SK-N-SH (cell line): ENCODE data around the gene HSD17B12. TPM values are rescaled to one million over a fixed set of nuclear protein-coding genes. Genes with fewer than 3 reads are reported as not detected.
A peak's percentile ranks its signal among the peaks of the same experiment; 100 is the strongest.

Experiments used
- CTCF ChIA-PET: fragments of 300-600, 350-600 bp; formaldehyde crosslinking; extraction: SDS; loops from one replicate; lab custom pipeline; 2021; lab: Yijun Ruan, JAX
- POLR2A ChIA-PET: fragments of 350-600 bp; sonication (Branson Sonifier 250); formaldehyde crosslinking; extraction: SDS; loops from one replicate; lab custom pipeline; 2020; ENCODE audit warnings: antibody characterized with exemption, inconsistent platforms; lab: Yijun Ruan, JAX
- DNase-seq: peaks from one replicate; pipeline ENCODE4 v3.0.0; 2012
- H2AFZ ChIP-seq: fragments of 200-600 bp; sonication (generic); 2 replicates; pipeline ENCODE4 v1.8.1; 2016; ENCODE audit warnings: antibody characterized with exemption, mild to moderate bottlenecking, low read depth
- H3F3A ChIP-seq: fragments of 200-600 bp; sonication (generic); replicated peaks from 2 replicates; pipeline ENCODE3; 2016; ENCODE audit warnings: antibody characterized with exemption, mild to moderate bottlenecking; ENCODE audit not compliant: insufficient read depth
- H3K27ac ChIP-seq, 2 experiments: fragments of 200-500 bp in 1 of 2; fragments of 200-600 bp in 1 of 2; sonication (Bioruptor generic) in 1 of 2; sonication (generic), shearing (Covaris generic) in 1 of 2; 2 replicates each; pipeline versions ENCODE4 v1.5.1 to v1.6.1; 2014 to 2016; ENCODE audit warnings: low read depth in 2 of 2, inconsistent platforms in 1 of 2, low read length in 1 of 2, mild to moderate bottlenecking in 1 of 2, mixed read lengths in 1 of 2
- H3K27me3 ChIP-seq: fragments of 200-600 bp; sonication (generic), shearing (Covaris generic); 2 replicates; pipeline ENCODE4 v1.6.1; 2016; ENCODE audit warnings: mixed run types; ENCODE audit not compliant: insufficient read depth
- H3K36me3 ChIP-seq, 2 experiments: fragments of 200-500 bp in 1 of 2; fragments of 200-600 bp in 1 of 2; sonication (Bioruptor generic) in 1 of 2; sonication (generic) in 1 of 2; replicated peaks in 1 of 2; 2 replicates each; pipeline versions ENCODE3 to v1.5.1; 2014 to 2016; ENCODE audit warnings: low read length in 1 of 2, mild to moderate bottlenecking in 1 of 2; ENCODE audit not compliant: insufficient read depth in 2 of 2, control insufficient read depth in 1 of 2
- H3K4me1 ChIP-seq, 2 experiments: fragments of 200-500 bp in 1 of 2; fragments of 200-600 bp in 1 of 2; sonication (Bioruptor generic) in 1 of 2; sonication (generic), shearing (Covaris generic) in 1 of 2; 2 replicates each; pipeline versions ENCODE4 v1.5.1 to v1.6.1; 2014 to 2016; ENCODE audit warnings: low read depth in 1 of 2, low read length in 1 of 2, mixed run types in 1 of 2; ENCODE audit not compliant: insufficient read depth in 2 of 2, control insufficient read depth in 1 of 2
- H3K4me2 ChIP-seq: fragments of 200-600 bp; sonication (generic), shearing (Covaris generic); 2 replicates; pipeline ENCODE4 v1.6.1; 2017; ENCODE audit warnings: mixed run types
- H3K4me3 ChIP-seq, 2 experiments: fragments of 200-500 bp in 1 of 2; fragments of 200-600 bp in 1 of 2; sonication (Bioruptor generic) in 1 of 2; sonication (generic), shearing (Covaris generic) in 1 of 2; 2 replicates each; pipeline versions ENCODE4 v1.5.1 to v1.8.1; 2014 to 2016; ENCODE audit warnings: low read depth in 2 of 2, inconsistent platforms in 1 of 2, low read length in 1 of 2, mild to moderate bottlenecking in 1 of 2, mixed read lengths in 1 of 2, moderate library complexity in 1 of 2
- H3K79me2 ChIP-seq: fragments of 200-600 bp; sonication (generic); 2 replicates; pipeline ENCODE4 v1.8.1; 2017; ENCODE audit warnings: mild to moderate bottlenecking; ENCODE audit not compliant: insufficient read depth
- H3K9ac ChIP-seq: fragments of 200-600 bp; sonication (generic); 2 replicates; pipeline ENCODE4 v1.6.1; 2017; ENCODE audit warnings: mixed run types
- H3K9me2 ChIP-seq: fragments of 200-600 bp; sonication (generic); 2 replicates; pipeline ENCODE4 v1.6.1; 2017; ENCODE audit warnings: mixed run types
- H3K9me3 ChIP-seq: fragments of 200-600 bp; sonication (generic); 2 replicates; pipeline ENCODE4 v1.6.1; 2017; ENCODE audit warnings: mixed run types, mild to moderate bottlenecking, moderate library complexity
- H4K20me1 ChIP-seq: fragments of 200-600 bp; sonication (generic); 2 replicates; pipeline ENCODE4 v1.6.1; 2017; ENCODE audit warnings: mild to moderate bottlenecking, mixed run types; ENCODE audit not compliant: insufficient read depth
- EP300 ChIP-seq, 2 experiments: IDR thresholded peaks; 2 replicates each; pipeline versions ENCODE4 v1.4.0 to v1.6.1; 2012; ENCODE audit warnings: borderline replicate concordance in 1 of 2, low read depth in 1 of 2, low read length in 1 of 2
- FOXJ3 ChIP-seq: sonication (generic); formaldehyde crosslinking; IDR thresholded peaks from 2 replicates; pipeline ENCODE4 v1.5.1; 2020; ENCODE audit warnings: mild to moderate bottlenecking, missing genetic modification reagents
- JUND ChIP-seq: IDR thresholded peaks from 2 replicates; pipeline ENCODE4 v1.4.0; 2012
- RXRA ChIP-seq: IDR thresholded peaks from 2 replicates; pipeline ENCODE4 v1.4.0; 2012; ENCODE audit warnings: low read depth, mild to moderate bottlenecking, borderline replicate concordance
- TAF1 ChIP-seq: IDR thresholded peaks from 2 replicates; pipeline ENCODE4 v1.6.1; 2012; ENCODE audit warnings: low read depth, mild to moderate bottlenecking, low read length, moderate library complexity, borderline replicate concordance
- TCF12 ChIP-seq: IDR thresholded peaks from 2 replicates; pipeline ENCODE4 v1.4.0; 2012
- TEAD4 ChIP-seq: IDR thresholded peaks from 2 replicates; pipeline ENCODE4 v1.4.0; 2012; ENCODE audit warnings: mild to moderate bottlenecking, borderline replicate concordance; ENCODE audit not compliant: insufficient read depth
- WGBS: methylation state at CpG from one replicate; pipeline ENCODE4 v1.1.6; 2017; ENCODE audit warnings: low lambda C conversion rate; 5-methylcytosine and 5-hydroxymethylcytosine counted together
- polyA plus RNA-seq, 3 experiments: library from polyadenylated mRNA; depleted of rRNA; stranded (reverse); fragments of >200 nt; gene quantifications; 2 replicates each; pipeline ENCODE4 v1.2.3, GENCODE V29; 2012
- TF ChIP-seq, protein P1 (sequence below): fragments of 150-350 bp; IDR thresholded peaks from 2 replicates; pipeline ENCODE4 v1.6.1; 2016; ENCODE audit warnings: mild to moderate bottlenecking, low read depth, low read length
- TF ChIP-seq, protein P2 (sequence below): IDR thresholded peaks from 2 replicates; pipeline ENCODE4 v1.4.0; 2012; ENCODE audit warnings: low read depth, borderline replicate concordance
- TF ChIP-seq, protein P3 (sequence below): IDR thresholded peaks from 2 replicates; pipeline ENCODE4 v1.4.0; 2012; ENCODE audit warnings: low read depth, borderline replicate concordance
- TF ChIP-seq, protein P4 (sequence below): IDR thresholded peaks from 2 replicates; pipeline ENCODE4 v1.6.1; 2012; ENCODE audit warnings: mild to moderate bottlenecking, low read depth, low read length, moderate library complexity

Gene HSD17B12
- polyA plus RNA-seq, 1 of the 3 experiments (the other 2 are of a cell fraction): 19.7 TPM

DNA sequence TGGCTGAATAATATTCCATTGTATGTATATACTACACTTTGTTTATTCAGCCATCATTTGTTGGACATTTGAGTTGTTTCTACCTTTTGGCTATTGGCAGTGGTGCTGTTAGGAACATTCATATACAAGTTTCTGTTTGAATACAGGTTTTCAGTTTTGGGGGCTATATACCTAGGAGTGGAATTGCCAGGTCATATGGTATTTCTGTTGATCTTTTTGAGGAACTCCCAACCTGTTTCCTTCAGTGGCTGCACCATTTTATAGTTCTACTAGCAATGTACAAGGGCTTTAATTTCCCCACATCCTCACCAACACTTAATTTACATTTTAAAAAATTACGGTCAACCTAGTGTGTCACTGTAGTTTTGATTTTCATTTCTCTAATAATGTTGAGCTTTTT, 54.6 kb downstream of the HSD17B12 start:
- CTCF ChIA-PET: no interaction called here
- Histone ChIP-seq H3K4me2 (no peak overlapping the region), H3K9ac (no peak overlapping the region), H4K20me1 (no peaks in the 10 kb centered on the region), H3K27ac (no peak overlapping the region), H3K4me3 (no peak overlapping the region), H3K9me3 (no peaks in the 10 kb centered on the region), H3F3A (no peaks in the 10 kb centered on the region), H3K4me1 (peaks cover 9 to 41% of the 10 kb centered on the region in 2 experiments; a peak in 3 of 4 replicates), H3K36me3 (no peaks in the 10 kb centered on the region), H3K79me2 (no peaks in the 10 kb centered on the region), H2AFZ (no peak overlapping the region), H3K9me2 (no peaks in the 10 kb centered on the region), H3K27me3 (no peaks in the 10 kb centered on the region)
- WGBS: 93% methylated on average over 1 of the region's 1 CpG
- no peak for DNase-seq
- TF ChIP-seq, protein P1, sequence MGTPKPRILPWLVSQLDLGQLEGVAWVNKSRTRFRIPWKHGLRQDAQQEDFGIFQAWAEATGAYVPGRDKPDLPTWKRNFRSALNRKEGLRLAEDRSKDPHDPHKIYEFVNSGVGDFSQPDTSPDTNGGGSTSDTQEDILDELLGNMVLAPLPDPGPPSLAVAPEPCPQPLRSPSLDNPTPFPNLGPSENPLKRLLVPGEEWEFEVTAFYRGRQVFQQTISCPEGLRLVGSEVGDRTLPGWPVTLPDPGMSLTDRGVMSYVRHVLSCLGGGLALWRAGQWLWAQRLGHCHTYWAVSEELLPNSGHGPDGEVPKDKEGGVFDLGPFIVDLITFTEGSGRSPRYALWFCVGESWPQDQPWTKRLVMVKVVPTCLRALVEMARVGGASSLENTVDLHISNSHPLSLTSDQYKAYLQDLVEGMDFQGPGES: no peak
- TF ChIP-seq, protein P2, sequence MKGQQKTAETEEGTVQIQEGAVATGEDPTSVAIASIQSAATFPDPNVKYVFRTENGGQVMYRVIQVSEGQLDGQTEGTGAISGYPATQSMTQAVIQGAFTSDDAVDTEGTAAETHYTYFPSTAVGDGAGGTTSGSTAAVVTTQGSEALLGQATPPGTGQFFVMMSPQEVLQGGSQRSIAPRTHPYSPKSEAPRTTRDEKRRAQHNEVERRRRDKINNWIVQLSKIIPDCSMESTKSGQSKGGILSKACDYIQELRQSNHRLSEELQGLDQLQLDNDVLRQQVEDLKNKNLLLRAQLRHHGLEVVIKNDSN: no peak
- no peak for TF ChIP-seq TEAD4
- TF ChIP-seq, protein P3, sequence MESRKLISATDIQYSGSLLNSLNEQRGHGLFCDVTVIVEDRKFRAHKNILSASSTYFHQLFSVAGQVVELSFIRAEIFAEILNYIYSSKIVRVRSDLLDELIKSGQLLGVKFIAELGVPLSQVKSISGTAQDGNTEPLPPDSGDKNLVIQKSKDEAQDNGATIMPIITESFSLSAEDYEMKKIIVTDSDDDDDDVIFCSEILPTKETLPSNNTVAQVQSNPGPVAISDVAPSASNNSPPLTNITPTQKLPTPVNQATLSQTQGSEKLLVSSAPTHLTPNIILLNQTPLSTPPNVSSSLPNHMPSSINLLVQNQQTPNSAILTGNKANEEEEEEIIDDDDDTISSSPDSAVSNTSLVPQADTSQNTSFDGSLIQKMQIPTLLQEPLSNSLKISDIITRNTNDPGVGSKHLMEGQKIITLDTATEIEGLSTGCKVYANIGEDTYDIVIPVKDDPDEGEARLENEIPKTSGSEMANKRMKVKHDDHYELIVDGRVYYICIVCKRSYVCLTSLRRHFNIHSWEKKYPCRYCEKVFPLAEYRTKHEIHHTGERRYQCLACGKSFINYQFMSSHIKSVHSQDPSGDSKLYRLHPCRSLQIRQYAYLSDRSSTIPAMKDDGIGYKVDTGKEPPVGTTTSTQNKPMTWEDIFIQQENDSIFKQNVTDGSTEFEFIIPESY: no peak
- no peak for TF ChIP-seq JUND
- no peak for TF ChIP-seq TAF1
- POLR2A ChIA-PET: no interaction called here

DNA sequence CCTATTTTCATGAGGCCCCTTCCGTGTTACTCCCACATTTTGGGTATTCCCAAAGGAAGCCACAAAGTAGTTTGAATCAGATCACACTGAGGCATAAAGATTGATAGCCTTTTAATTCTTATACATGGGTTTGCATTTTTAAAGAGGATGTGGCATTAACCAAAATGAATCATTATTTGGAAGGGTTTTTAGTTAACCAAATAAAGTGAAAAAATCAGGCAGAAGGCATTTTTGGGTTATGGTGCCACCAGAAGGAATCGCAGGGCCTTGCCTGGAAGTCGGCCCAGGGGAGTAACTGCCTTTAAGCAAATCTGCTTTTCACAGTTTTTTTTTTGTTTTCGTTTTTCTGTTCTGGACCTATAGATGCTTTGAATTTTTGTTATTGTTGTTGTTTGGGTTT, 55.4 kb downstream of the HSD17B12 start:
- no peak for DNase-seq
- Histone ChIP-seq H3K79me2 (no peaks in the 10 kb centered on the region), H3K9me2 (no peaks in the 10 kb centered on the region), H3K4me3 (no peak overlapping the region), H3K27me3 (no peaks in the 10 kb centered on the region), H3K9me3 (no peaks in the 10 kb centered on the region), H3K4me1 (peaks cover 9 to 41% of the 10 kb centered on the region in 2 experiments; a peak in 3 of 4 replicates), H2AFZ (no peak overlapping the region), H3F3A (no peaks in the 10 kb centered on the region), H3K9ac (no peak overlapping the region), H4K20me1 (no peaks in the 10 kb centered on the region), H3K4me2 (no peak overlapping the region), H3K36me3 (no peaks in the 10 kb centered on the region), H3K27ac (peak overlapping the region in 1 of 2 experiments; percentile 44; a peak in 1 of 4 replicates)
- ChIA-PET CTCF (no interaction called here), POLR2A (no interaction called here)
- 52% methylated on average over 4 of the region's 4 CpGs for WGBS
- no peak for TF ChIP-seq TEAD4
- TF ChIP-seq TCF12: no peak
- TF ChIP-seq TAF1: no peak
- TF ChIP-seq, protein P1: no peak
- TF ChIP-seq, protein P4, sequence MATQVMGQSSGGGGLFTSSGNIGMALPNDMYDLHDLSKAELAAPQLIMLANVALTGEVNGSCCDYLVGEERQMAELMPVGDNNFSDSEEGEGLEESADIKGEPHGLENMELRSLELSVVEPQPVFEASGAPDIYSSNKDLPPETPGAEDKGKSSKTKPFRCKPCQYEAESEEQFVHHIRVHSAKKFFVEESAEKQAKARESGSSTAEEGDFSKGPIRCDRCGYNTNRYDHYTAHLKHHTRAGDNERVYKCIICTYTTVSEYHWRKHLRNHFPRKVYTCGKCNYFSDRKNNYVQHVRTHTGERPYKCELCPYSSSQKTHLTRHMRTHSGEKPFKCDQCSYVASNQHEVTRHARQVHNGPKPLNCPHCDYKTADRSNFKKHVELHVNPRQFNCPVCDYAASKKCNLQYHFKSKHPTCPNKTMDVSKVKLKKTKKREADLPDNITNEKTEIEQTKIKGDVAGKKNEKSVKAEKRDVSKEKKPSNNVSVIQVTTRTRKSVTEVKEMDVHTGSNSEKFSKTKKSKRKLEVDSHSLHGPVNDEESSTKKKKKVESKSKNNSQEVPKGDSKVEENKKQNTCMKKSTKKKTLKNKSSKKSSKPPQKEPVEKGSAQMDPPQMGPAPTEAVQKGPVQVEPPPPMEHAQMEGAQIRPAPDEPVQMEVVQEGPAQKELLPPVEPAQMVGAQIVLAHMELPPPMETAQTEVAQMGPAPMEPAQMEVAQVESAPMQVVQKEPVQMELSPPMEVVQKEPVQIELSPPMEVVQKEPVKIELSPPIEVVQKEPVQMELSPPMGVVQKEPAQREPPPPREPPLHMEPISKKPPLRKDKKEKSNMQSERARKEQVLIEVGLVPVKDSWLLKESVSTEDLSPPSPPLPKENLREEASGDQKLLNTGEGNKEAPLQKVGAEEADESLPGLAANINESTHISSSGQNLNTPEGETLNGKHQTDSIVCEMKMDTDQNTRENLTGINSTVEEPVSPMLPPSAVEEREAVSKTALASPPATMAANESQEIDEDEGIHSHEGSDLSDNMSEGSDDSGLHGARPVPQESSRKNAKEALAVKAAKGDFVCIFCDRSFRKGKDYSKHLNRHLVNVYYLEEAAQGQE: no peak
- TF ChIP-seq EP300 (IDR thresholded peaks at IDR 0.05; ENCODE audit: borderline replicate concordance in 1 of 2, low read depth in 1 of 2, low read length in 1 of 2): no peak
- TF ChIP-seq FOXJ3 (CRISPR knock-in tag): no peak
- no peak for TF ChIP-seq JUND
- TF ChIP-seq RXRA: no peak
